Panc1 (cell line): ENCODE measurements around the gene MEIS1. TPM values are rescaled to one million over a fixed set of nuclear protein-coding genes. Genes with fewer than 3 reads are reported as not detected.

Source experiments
- ATAC-seq: fragments of 200-7000 bp; cut with Tn5 transposase; 2 replicates; pipeline ENCODE4 v1.9.1; 2020; ENCODE audit warnings: mild to moderate bottlenecking, moderate library complexity
- BruUV-seq: library from RNA; stranded (reverse); fragments of 400-500 nt; replicated peaks from 2 replicates; lab custom pipeline; 2021; lab: Mats Ljungman, UMichigan
- CTCF ChIA-PET: fragments of 300-600 bp; sonication (Branson Sonifier 250); formaldehyde crosslinking; loops from one replicate; lab custom pipeline; 2022; ENCODE audit warnings: antibody characterized with exemption; lab: Charles Lee
- POLR2A ChIA-PET: fragments of 300-600 bp; sonication (Branson Sonifier 250); formaldehyde crosslinking; loops from one replicate; lab custom pipeline; 2022; ENCODE audit warnings: antibody characterized with exemption; lab: Charles Lee
- DNase-seq: peaks from one replicate; pipeline ENCODE4 v3.0.0-alpha.2; 2010; ENCODE audit warnings: low read depth, low spot score
- H3K27ac ChIP-seq: 2 replicates; pipeline ENCODE4 v1.5.1; 2011; ENCODE audit warnings: mild to moderate bottlenecking, low read length, inconsistent platforms
- H3K27me3 ChIP-seq: fragments of 200-500 bp; sonication (Bioruptor generic); 2 replicates; pipeline ENCODE4 v1.6.0; 2014; ENCODE audit warnings: low read length, inconsistent platforms; ENCODE audit not compliant: control insufficient read depth, insufficient read depth
- H3K36me3 ChIP-seq: fragments of 200-500 bp; sonication (Bioruptor generic); 2 replicates; pipeline ENCODE4 v1.5.1; 2014; ENCODE audit warnings: inconsistent platforms, mild to moderate bottlenecking, low read length, moderate library complexity; ENCODE audit not compliant: control insufficient read depth, insufficient read depth
- H3K4me1 ChIP-seq: 2 replicates; pipeline ENCODE4 v1.5.1; 2011; ENCODE audit warnings: inconsistent platforms, mild to moderate bottlenecking, low read length, moderate library complexity; ENCODE audit not compliant: control insufficient read depth, insufficient read depth
- H3K4me3 ChIP-seq, 2 experiments: 2 replicates each; pipeline ENCODE4 v1.5.1; 2011 to 2012; ENCODE audit warnings: low read depth in 2 of 2, low read length in 2 of 2, mild to moderate bottlenecking in 2 of 2, inconsistent platforms in 1 of 2, moderate library complexity in 1 of 2
- H3K9me3 ChIP-seq: fragments of 200-500 bp; sonication (Bioruptor generic); 2 replicates; pipeline ENCODE4 v1.5.1; 2014; ENCODE audit warnings: low read depth, mild to moderate bottlenecking, inconsistent platforms, low read length, moderate library complexity; ENCODE audit not compliant: control insufficient read depth, insufficient read depth
- POLR2AphosphoS5 ChIP-seq: IDR thresholded peaks from 2 replicates; pipeline ENCODE4 v1.6.1; 2012; ENCODE audit warnings: mild to moderate bottlenecking, low read depth, low read length, moderate library complexity
- REST ChIP-seq, 2 experiments: IDR thresholded peaks; 2 replicates each; pipeline ENCODE4 v1.6.1; 2011 to 2012; ENCODE audit warnings: low read depth in 2 of 2, control low read depth in 1 of 2, low read length in 1 of 2, mild to moderate bottlenecking in 1 of 2, moderate library complexity in 1 of 2; ENCODE audit not compliant: insufficient read depth in 1 of 2
- SIN3A ChIP-seq: IDR thresholded peaks from 2 replicates; pipeline ENCODE4 v1.6.1; 2012; ENCODE audit warnings: low read depth, mild to moderate bottlenecking, low read length, moderate library complexity, borderline replicate concordance; ENCODE audit not compliant: insufficient read depth
- TCF7L2 ChIP-seq: IDR thresholded peaks from 2 replicates; pipeline ENCODE4 v1.6.1; 2011; ENCODE audit warnings: mild to moderate bottlenecking, low read depth, low read length, inconsistent platforms
- in situ Hi-C: cut with HindIII; loops from 2 replicates; pipeline ENCODE4 v1.10.0; 2016; ENCODE audit warnings: low sequenced_read_pairs, low pct_unique_long_range_greater_than_20kb
- intact Hi-C: fragments of 100-400 bp; cut with micrococcal nuclease; formaldehyde crosslinking; loops from one replicate; pipeline ENCODE4 v1.10.0; 2022; ENCODE audit not compliant: unreplicated experiment
- total RNA-seq: library from RNA; stranded (reverse); gene quantifications from one replicate; pipeline ENCODE4 v1.2.1, GENCODE V29; 2021; ENCODE audit not compliant: unreplicated experiment
- TF ChIP-seq, protein P1 (sequence below): fragments of 450-650 bp; IDR thresholded peaks from 2 replicates; pipeline ENCODE4 v1.5.1; 2017; ENCODE audit warnings: mild to moderate bottlenecking

The MEIS1 gene
- total RNA-seq, 1 experiment from 2014 or later, result 2.0 TPM

GRCh38 chr2:66508484-66509071 lies 73.7 kb downstream of the MEIS1 start:
- Histone ChIP-seq H3K27ac (no peak overlapping the region), H3K4me3 (no peak overlapping the region)

GRCh38 chr2:66509326-66509811 lies 74.4 kb downstream of the MEIS1 start:
- ATAC-seq, result no peak
- CTCF ChIA-PET, result no interaction called here
- H3K36me3 ChIP-seq, result no peaks in the 10 kb centered on the region
- H3K9me3 ChIP-seq, result no peaks in the 10 kb centered on the region
- H3K27ac ChIP-seq, result no peak overlapping the region
- H3K4me1 ChIP-seq, result no peaks in the 10 kb centered on the region
- intact Hi-C loops, result no loop called here
- H3K4me3 ChIP-seq, result no peak overlapping the region
- TF ChIP-seq, protein P1, sequence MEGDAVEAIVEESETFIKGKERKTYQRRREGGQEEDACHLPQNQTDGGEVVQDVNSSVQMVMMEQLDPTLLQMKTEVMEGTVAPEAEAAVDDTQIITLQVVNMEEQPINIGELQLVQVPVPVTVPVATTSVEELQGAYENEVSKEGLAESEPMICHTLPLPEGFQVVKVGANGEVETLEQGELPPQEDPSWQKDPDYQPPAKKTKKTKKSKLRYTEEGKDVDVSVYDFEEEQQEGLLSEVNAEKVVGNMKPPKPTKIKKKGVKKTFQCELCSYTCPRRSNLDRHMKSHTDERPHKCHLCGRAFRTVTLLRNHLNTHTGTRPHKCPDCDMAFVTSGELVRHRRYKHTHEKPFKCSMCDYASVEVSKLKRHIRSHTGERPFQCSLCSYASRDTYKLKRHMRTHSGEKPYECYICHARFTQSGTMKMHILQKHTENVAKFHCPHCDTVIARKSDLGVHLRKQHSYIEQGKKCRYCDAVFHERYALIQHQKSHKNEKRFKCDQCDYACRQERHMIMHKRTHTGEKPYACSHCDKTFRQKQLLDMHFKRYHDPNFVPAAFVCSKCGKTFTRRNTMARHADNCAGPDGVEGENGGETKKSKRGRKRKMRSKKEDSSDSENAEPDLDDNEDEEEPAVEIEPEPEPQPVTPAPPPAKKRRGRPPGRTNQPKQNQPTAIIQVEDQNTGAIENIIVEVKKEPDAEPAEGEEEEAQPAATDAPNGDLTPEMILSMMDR, result no peak
- TF ChIP-seq REST (IDR thresholded peaks at IDR 0.05; ENCODE audit: insufficient read depth in 1 of 2, low read depth in 2 of 2, low read length in 1 of 2) (no peak), TCF7L2 (no peak), POLR2AphosphoS5 (no peak), SIN3A (no peak)
- in situ Hi-C loops, result no loop called here
- no peaks in the 10 kb centered on the region for H3K27me3 ChIP-seq
- POLR2A ChIA-PET, result no interaction called here
- no peak for DNase-seq
- BruUV-seq, result no TSS peak

More at GRCh38 chr2:66508484-66509071, 73.7 kb downstream of the MEIS1 start:
- DNase-seq (no peak), ATAC-seq (no peak)
- Histone ChIP-seq H3K36me3 (no peaks in the 10 kb centered on the region), H3K9me3 (no peaks in the 10 kb centered on the region), H3K27me3 (no peaks in the 10 kb centered on the region), H3K4me1 (no peaks in the 10 kb centered on the region)
- in situ Hi-C loops (no loop called here), intact Hi-C loops (no loop called here)
- no TSS peak for BruUV-seq
- ChIA-PET CTCF (no interaction called here), POLR2A (no interaction called here)
- no peak for TF ChIP-seq POLR2AphosphoS5
- TF ChIP-seq REST (IDR thresholded peaks at IDR 0.05; ENCODE audit: insufficient read depth in 1 of 2, low read depth in 2 of 2, low read length in 1 of 2), result no peak
- no peak for TF ChIP-seq TCF7L2
- no peak for TF ChIP-seq SIN3A
- TF ChIP-seq, protein P1, result no peak
